ENCODE measurements around the gene CDC42BPB.

The CDC42BPB gene

DNA sequence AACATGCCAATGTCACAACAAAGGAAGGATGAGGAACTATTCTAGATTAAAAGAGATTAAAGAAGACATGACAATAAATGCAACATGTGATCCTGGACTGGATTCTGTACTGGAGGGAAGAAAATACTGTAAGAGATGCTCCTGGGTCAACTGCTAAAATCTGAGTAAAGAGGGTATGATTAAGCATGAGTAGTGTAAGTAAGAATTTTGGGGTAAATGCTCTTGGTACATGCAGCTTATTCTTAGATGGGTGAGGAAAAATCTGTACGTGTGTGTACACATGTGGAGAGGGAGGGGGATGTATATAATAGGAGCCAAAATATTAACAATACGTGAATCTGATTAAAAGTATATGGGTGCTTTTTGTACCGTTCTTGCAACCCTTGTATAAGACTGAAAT lies 66.0 kb downstream of the CDC42BPB start:
- TF ChIP-seq, protein P1, sequence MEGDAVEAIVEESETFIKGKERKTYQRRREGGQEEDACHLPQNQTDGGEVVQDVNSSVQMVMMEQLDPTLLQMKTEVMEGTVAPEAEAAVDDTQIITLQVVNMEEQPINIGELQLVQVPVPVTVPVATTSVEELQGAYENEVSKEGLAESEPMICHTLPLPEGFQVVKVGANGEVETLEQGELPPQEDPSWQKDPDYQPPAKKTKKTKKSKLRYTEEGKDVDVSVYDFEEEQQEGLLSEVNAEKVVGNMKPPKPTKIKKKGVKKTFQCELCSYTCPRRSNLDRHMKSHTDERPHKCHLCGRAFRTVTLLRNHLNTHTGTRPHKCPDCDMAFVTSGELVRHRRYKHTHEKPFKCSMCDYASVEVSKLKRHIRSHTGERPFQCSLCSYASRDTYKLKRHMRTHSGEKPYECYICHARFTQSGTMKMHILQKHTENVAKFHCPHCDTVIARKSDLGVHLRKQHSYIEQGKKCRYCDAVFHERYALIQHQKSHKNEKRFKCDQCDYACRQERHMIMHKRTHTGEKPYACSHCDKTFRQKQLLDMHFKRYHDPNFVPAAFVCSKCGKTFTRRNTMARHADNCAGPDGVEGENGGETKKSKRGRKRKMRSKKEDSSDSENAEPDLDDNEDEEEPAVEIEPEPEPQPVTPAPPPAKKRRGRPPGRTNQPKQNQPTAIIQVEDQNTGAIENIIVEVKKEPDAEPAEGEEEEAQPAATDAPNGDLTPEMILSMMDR (IDR thresholded peaks at IDR 0.05; ENCODE audit: low read depth, low read length): no peak
- no peak overlapping the region for H3K4me3 ChIP-seq (ENCODE audit: low read depth, low read length)

DNA sequence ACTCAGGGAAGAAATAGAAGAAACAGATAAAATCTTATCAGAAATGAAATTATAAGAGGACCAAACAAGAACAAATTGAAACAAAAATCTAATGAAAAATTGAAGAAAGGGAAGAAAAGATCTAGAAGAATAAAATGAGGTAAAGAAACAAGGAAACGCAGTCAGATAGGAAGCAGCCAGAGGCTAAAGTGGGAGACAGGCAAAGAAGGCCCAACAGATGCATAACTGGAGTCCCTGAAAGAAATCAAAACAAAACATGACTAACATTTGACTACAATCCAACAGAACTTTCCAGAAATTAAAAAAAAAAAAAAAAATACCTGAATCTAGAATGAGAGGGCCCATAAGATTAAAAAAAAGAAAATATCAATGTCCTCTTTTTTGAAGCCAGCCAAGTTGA lies 69.3 kb downstream of the CDC42BPB start:
- H3K4me3 ChIP-seq (ENCODE audit: low read depth, low read length): no peak overlapping the region
- TF ChIP-seq, protein P1 (IDR thresholded peaks at IDR 0.05; ENCODE audit: low read depth, low read length): no peak

DNA sequence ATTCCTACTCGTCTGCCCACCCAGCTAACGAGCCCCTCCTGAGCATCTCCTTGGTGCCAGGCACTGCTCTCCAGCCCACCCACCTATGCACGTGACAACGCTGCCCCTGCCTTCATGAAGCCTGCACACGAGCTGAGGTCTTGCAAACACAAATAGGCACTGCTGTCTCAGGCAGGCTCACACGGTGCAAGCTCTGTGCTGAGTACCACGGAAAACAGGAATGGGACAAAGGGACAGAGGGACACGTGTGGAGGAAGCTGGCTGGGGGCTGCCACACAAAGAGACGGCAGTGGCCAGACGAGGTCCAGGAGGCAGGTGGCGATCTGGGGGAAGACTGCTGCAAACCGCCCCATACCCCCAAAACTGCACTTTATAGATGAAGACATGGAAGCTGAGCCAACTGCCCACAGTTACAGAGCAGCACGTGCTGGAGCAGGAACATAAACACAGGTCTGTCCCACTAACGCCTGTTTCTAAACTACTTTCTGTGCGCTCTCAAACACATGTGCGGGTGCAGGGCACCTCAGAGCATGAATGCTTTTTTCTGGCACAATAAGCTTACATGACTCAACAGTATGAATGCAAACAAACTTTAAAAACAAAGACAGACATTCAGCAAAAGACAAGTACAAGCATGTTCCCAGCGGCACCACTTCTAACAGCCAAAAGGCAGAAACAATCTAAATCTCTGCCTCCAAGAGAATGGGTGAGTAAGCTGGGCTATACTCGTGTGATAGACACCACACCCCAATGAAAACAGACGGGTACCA lies 70.4 kb downstream of the CDC42BPB start:
- TF ChIP-seq, protein P1 (IDR thresholded peaks at IDR 0.05; ENCODE audit: low read depth, low read length): no peak
- H3K4me3 ChIP-seq (ENCODE audit: low read depth, low read length): no peak overlapping the region

DNA sequence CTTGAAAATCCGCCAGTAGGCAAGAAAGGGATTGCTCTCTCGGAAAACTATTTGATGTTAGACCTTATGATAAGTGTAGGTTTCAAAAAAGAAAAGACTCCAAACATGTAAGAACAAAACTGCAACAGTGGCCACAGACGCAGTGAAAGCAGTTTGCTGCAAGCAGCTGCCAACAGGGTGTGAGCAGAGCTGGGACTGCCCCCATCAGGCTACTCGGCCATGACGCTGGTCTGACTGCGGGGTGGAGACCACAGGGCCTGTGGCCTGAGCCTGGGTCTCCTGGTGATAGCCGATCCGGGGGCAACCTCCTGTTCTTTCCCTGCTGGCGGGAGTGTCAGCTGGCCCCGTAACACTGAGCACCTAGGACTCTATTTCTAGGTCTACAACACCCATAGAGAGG lies 71.7 kb downstream of the CDC42BPB start:
- no peak overlapping the region for H3K4me3 ChIP-seq (ENCODE audit: low read depth, low read length)
- TF ChIP-seq, protein P1 (IDR thresholded peaks at IDR 0.05; ENCODE audit: low read depth, low read length): no peak

DNA sequence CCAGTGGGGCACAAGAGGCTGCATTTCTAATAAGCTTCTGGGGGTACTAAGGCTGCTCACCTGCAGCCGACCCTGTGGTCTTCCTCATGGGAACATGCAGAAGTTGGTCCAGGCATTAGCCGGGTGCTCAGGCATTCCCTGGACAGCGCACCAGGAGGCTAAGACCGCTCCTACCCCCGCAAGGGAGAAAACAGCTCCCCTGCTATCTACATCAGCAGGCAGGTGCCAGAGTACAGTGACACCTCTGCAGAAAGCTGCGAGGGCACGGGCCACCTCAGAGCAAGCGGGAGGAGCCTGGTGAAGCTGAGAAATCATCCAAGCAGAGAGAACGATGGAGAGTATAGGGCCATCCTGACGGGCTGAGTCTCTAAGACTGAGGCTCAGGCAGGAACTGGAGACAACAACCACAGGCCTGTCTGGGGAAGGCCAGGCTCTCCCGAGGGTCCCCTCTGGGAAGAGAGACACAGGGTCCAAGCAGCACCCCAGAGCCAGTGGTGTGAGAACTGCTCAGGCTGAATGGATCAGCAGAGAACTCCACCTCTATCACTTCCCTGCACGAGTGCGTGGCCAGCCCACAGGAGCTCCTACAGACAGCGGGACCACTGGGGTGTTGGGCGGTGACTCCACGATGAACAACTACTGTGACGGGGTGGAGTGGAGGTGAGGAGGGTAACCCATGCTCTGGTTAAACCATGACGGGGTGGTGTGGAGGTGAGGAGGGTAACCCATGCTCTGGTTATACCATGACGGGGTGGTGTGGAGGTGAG lies 72.8 kb downstream of the CDC42BPB start:
- TF ChIP-seq, protein P1 (IDR thresholded peaks at IDR 0.05; ENCODE audit: low read depth, low read length): no peak
- H3K4me3 ChIP-seq (ENCODE audit: low read depth, low read length): no peak overlapping the region

DNA sequence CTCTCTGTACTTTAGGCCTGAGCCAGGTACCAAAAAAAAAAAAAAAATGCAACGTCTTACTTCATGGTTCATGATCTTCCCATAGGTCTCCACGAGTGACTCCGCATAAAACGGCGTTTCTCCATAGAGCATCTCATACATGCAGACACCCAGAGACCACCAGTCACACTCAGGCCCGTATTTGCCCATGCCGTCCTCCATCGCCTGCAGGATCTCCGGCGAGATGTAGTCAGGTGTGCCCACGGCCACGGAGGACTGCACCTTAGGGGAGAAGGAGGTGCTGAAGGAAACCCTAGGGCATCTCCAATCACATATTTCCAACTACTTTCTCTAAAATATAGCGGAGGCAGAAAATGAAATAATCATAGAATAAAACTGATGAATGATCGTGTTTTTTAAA lies 73.9 kb downstream of the CDC42BPB start:
- TF ChIP-seq, protein P1 (IDR thresholded peaks at IDR 0.05; ENCODE audit: low read depth, low read length): no peak
- H3K4me3 ChIP-seq (ENCODE audit: low read depth, low read length): no peak overlapping the region

DNA sequence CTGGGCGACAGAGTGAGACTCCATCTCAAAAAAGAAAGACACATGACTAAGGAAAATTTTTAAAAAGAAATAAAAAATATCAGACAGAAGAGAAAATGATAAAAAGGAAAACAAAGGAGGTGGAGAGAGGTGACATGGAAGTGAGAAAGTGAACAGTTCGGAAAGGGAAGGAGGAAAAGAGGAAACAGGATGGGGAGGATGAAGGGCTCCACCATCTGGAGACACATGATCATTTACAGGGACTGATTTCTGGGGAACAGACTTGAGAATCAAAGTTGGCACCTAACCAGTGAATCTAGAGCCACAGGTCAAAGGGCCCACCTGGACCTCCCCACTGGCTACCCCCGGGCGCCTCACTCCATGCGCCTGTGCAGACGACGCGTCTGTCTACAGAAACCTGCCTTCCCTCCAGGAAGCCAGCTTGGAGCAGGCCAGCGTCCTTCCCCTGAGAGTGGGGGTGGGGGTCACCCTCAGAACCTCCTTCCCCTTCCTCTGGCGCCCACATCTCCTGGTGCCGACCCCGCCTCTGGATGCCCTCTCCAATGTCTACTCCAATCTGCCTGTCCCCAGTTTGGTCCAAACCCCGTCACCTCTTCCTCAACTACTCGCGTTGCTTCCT lies 74.4 kb downstream of the CDC42BPB start:
- H3K4me3 ChIP-seq (ENCODE audit: low read depth, low read length): no peak overlapping the region
- TF ChIP-seq, protein P1 (IDR thresholded peaks at IDR 0.05; ENCODE audit: low read depth, low read length): no peak

Data from WI38 (cell line).